GM19351 (cell line): Measurements from ENCODE around the gene PET100.

Source experiments
- ATAC-seq: cut with Tn5 transposase; IDR thresholded peaks from one replicate; pipeline ENCODE4 v1.9.1; 2021; ENCODE audit warnings: mild to moderate bottlenecking, moderate library complexity; ENCODE audit not compliant: unreplicated experiment

The PET100 gene

DNA sequence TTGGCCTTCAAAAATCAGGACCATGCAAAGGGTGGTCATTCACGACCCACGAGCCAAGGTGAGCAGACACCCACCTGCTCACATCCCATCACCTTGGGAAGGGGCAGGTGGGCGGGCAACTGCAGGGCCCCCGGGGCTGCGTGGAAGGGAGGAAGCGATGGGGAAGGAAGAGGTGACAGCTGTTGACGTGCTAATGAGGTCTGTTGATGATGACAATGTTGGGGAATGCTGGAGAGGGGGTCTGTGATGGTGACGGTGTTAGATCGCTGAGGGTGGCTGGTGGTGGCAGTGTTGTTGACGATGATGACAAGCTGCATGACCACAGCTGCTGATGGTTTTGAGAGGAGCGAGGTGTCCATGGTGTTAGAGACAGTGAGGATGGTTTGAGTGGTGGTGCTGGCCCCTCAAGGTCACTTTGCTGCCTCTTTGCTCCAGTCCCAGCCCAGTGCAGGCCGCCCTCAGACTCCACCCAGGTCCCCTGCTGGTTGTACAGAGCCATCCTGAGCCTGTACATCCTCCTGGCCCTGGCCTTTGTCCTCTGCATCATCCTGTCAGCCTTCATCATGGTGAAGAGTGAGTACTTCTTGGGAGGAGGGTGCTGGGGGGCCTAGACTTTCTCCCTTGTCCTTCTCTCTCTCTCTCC is 48.2 kb downstream of the PET100 start:
- no peak for ATAC-seq

DNA sequence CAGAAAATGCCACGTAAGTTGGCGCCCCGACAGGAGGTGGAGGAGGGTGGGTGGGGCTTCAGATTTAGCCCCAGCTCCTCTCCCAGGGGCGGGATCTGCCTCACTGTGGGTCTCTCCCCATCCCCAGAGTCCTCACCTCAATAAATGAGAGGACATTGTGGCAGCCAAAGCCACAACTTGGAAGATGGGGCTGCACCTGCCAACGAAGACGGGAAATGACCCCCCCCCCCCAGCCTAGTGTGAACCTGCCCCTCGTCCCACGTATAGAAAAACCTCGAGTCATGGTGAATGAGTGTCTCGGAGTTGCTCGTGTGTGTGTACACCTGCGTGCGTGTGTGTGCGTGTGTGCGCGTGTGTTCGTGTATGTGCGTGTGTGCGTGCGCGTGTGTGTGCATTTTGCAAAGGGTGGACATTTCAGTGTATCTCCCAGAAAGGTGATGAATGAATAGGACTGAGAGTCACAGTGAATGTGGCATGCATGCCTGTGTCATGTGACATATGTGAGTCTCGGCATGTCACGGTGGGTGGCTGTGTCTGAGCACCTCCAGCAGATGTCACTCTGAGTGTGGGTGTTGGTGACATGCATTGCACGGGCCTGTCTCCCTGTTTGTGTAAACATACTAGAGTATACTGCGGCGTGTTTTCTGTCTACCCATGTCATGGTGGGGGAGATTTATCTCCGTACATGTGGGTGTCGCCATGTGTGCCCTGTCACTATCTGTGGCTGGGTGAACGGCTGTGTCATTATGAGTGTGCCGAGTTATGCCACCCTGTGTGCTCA is 49.6 kb downstream of the PET100 start:
- ATAC-seq = no peak

DNA sequence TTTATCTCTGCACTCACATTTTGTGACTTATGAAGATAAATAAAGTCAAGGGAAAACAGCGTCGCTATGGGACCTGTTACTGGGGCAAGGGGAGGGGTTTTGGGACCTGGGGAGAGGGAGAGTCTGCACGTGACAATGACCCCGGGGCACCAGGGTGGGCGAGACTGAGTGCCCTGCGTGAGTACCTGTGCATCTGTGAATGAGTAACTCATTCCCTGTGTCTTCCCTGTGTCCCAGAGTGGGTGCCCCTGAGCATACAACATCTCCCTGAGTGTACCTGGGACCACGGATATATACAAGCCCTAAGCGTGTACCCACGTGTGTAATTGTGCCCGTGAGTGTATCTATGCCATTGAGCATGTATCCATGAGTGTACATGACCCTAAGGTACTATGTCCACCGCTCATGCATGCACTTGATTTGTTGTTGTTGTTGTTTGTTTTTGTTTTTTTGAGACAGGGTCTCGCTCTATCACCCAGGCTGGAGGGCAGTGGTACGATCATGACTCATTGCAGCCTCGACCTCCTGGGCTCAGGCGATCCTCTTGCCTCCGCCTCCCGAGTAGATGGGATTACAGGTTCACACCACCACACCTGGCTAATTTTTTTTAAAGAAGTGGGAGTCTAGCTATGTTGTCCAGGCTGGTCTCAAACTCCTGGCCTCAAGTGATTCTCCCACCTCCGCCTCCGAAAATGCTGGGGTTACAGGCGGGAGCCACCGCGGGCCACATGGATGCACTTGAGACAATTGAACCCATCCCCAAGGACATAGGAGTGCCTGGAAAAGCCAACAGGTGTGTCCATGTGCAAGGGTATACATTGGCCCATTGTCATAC is 50.4 kb downstream of the PET100 start:
- ATAC-seq = no peak

DNA sequence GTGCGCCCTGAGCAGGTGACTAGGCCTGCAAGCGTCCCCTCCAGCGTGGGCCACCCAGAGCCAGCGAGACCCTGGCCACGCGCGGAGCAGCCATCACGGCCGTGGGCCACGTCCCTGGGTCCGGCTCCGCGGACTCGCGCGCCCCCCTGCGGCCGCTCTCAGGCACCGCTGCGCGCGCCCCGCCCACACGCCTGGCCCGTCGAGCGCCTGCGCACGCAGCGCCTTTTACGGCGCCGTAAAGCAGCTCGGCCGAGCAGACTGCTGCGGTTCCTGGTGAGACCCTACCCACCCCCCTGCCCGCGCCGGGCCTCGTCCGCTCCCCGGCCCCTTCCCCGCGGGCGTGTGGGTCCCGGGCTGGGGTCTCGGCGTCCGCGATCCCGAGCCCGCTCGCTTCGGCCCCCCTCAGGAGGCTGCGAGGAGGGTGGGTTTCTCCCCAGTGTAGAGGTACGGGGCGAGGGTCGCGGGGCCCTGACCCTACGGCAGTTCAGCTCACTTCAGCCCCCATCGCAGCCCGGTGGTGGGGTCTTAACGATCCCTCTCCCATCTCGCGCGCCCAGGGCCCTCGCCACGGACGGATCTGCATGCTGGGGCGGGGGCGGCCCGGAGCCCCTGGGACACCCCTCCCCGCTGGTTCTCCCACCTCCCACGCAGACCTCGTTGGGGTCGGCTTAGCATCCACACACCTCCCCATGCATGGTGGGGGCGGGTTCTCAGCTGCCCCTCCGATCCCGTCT is 51.2 kb downstream of the PET100 start, which contains the start of gene TRAPPC5:
TSS of gene TRAPPC5 (plus strand) at position 228 of the 734 bp plus-strand sequence. CDS start 1,421 bp downstream, outside the sequence.
- ATAC-seq = peak; percentile 44
